CD4-positive, alpha-beta T cell (primary cell): ENCODE results near the gene FBLN5. TPM values are rescaled to one million over a fixed set of nuclear protein-coding genes. Genes with fewer than 3 reads are reported as not detected.

Source experiments
- ATAC-seq: fragments of 200-7000 bp; cut with Tn5 transposase; one replicate; pipeline ENCODE4 v1.10.0; 2022; ENCODE audit warnings: mild to moderate bottlenecking; ENCODE audit not compliant: poor library complexity
- CTCF ChIA-PET: fragments of 350-600 bp; sonication (Branson Sonifier 250); formaldehyde crosslinking; loops from one replicate; lab custom pipeline; 2021; ENCODE audit warnings: antibody characterized with exemption, inconsistent platforms; lab: Charles Lee
- POLR2A ChIA-PET: fragments of 350-600 bp; sonication (Branson Sonifier 250); formaldehyde crosslinking; loops from one replicate; lab custom pipeline; 2021; ENCODE audit warnings: antibody characterized with exemption, inconsistent platforms; lab: Charles Lee
- DNase-seq, 14 experiments: peaks; one replicate each; pipeline ENCODE4 v3.0.0-alpha.2; 2013 to 2020; ENCODE audit warnings: mixed read lengths in 2 of 14
- H3K27ac ChIP-seq, 2 donors: one replicate each; pipeline versions ENCODE4 v1.5.1 to v1.7.0; 2013; ENCODE audit warnings: low read length in 2 of 2, low read depth in 1 of 2, mild to moderate bottlenecking in 1 of 2
- H3K27me3 ChIP-seq, 2 experiments: 1 replicate in 1 of 2; 2 replicates in 1 of 2; pipeline versions ENCODE4 v1.6.1 to v1.7.0; 2013; ENCODE audit warnings: low read length in 2 of 2, control low read depth in 1 of 2, mild to moderate bottlenecking in 1 of 2, moderate library complexity in 1 of 2; ENCODE audit not compliant: insufficient read depth in 2 of 2, control insufficient read depth in 1 of 2
- H3K36me3 ChIP-seq: one replicate; pipeline ENCODE4 v1.6.1; 2013; ENCODE audit warnings: low read length, control low read depth; ENCODE audit not compliant: insufficient read depth
- H3K4me1 ChIP-seq: one replicate; pipeline ENCODE4 v1.6.1; 2013; ENCODE audit warnings: low read length, control low read depth; ENCODE audit not compliant: insufficient read depth
- H3K4me3 ChIP-seq: one replicate; pipeline ENCODE4 v1.5.1; 2013; ENCODE audit warnings: mild to moderate bottlenecking, low read length, moderate library complexity
- H3K9me3 ChIP-seq, 2 experiments: 1 replicate in 1 of 2; 2 replicates in 1 of 2; pipeline versions ENCODE4 v1.6.1 to v1.7.0; 2013; ENCODE audit warnings: low read length in 2 of 2, mild to moderate bottlenecking in 2 of 2, control low read depth in 1 of 2, moderate library complexity in 1 of 2; ENCODE audit not compliant: control insufficient read depth in 1 of 2, insufficient read depth in 1 of 2
- H3K27ac Mint-ChIP-seq: one replicate; pipeline ENCODE4 v1.8.0; 2020; ENCODE audit warnings: mixed read lengths
- H3K27me3 Mint-ChIP-seq: one replicate; pipeline ENCODE4 v1.8.0; 2021; ENCODE audit warnings: mixed read lengths
- H3K36me3 Mint-ChIP-seq: one replicate; pipeline ENCODE4 v1.8.0; 2021; ENCODE audit warnings: low read depth, mixed read lengths
- H3K4me1 Mint-ChIP-seq: one replicate; pipeline ENCODE4 v1.8.0; 2021; ENCODE audit warnings: low read depth, mixed read lengths
- H3K4me3 Mint-ChIP-seq: one replicate; pipeline ENCODE4 v1.8.0; 2020; ENCODE audit warnings: mild to moderate bottlenecking, mixed read lengths
- H3K9me3 Mint-ChIP-seq: one replicate; pipeline ENCODE4 v1.8.0; 2020; ENCODE audit warnings: mixed read lengths
- CTCF ChIP-seq: fragments of 200-600 bp; IDR thresholded peaks from one replicate; pipeline ENCODE4 v1.8.0; 2022; ENCODE audit warnings: antibody characterized with exemption, mild to moderate bottlenecking
- intact Hi-C, 2 experiments: fragments of 100-400 bp; cut with DNase I in 1 of 2; cut with micrococcal nuclease in 1 of 2; formaldehyde crosslinking; loops; one replicate each; pipeline versions ENCODE4 v1.15.1 to v1.9.0; 2023 to 2025; cut with DNase I, micrococcal nuclease
- total RNA-seq, 174 experiments: library from RNA in 2 of 174; stranded (reverse) in 2 of 174; gene quantifications; one replicate each; pipeline ENCODE4 v1.2.3 and lab custom pipeline; 2021 to 2026

Gene FBLN5
- total RNA-seq, 2 experiments from 2014 or later, result 1.2 to 1.5 TPM

- intact Hi-C loops, result no loop called here
- Histone ChIP-seq H3K27me3 (peaks cover 0 to 2% of the 10 kb centered on the region in 2 experiments), H3K4me1 (no peaks in the 10 kb centered on the region), H3K36me3 (no peaks in the 10 kb centered on the region), H3K4me3 (no peak overlapping the region), H3K27ac (no peak overlapping the region), H3K9me3 (no peaks in the 10 kb centered on the region)
- ATAC-seq (no peak), DNase-seq (no peak)
- peaks cover 7% of the 10 kb centered on the region for H3K27me3 Mint-ChIP-seq
- peaks cover 3% of the 10 kb centered on the region for H3K4me1 Mint-ChIP-seq
- H3K4me3 Mint-ChIP-seq, result no peak overlapping the region
- H3K27ac Mint-ChIP-seq, result no peak overlapping the region
- TF ChIP-seq CTCF, result no peak
- H3K9me3 Mint-ChIP-seq, result no peaks in the 10 kb centered on the region
- ChIA-PET POLR2A (no interaction called here), CTCF (no interaction called here)
- H3K36me3 Mint-ChIP-seq, result no peaks in the 10 kb centered on the region
Observed at GRCh38 chr14:91953170-91953985, 5.9 kb upstream of the FBLN5 start.

DNA sequence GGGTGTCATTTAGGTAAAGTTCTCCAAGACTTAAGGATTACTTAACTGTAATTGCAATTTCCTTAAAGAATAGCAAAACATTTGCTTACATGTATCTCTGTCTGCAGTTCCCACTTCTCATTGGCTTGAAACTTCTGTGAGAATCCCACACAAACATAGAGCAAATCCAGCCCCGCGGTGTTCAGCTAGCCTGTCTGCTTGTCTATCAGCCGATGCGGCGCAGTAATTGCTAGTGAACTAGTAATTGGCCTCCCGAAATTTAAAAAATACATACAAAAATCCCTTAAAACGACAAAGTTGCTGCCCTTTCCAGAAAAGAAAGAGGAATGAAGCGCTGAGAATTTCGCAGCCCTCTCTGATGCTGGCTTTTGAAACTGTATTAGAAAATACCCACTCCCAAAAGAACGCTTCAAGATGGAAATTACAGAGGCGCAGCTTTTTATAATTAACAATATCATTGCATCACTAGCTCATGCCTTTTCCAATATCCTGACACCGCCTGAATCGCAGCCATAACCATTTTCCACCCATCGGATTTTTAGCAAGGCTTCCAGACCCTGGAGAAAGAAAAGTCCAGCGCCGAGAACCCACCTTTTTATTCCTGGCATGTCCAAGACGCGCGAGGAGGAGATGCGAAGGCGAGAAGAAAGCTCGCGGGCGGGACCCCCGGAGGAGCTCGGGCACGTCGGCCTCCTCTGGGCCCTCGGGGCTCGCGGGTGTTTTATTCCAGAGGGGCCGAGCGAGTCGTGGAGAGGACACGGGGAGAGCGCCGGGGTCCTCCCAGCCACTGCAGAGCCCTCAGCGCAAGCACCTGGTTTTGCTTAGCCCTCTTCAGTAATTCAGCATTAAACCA lies 646 bp downstream of the FBLN5 start:
- peak overlapping the region; percentile 54 for H3K4me3 ChIP-seq
- peaks cover 22 to 23% of the 10 kb centered on the region in 2 experiments for H3K27me3 ChIP-seq
- H3K9me3 ChIP-seq, result no peaks in the 10 kb centered on the region
- H3K4me1 Mint-ChIP-seq, result peaks cover 17% of the 10 kb centered on the region
- H3K27ac ChIP-seq, result no peak overlapping the region
- H3K27me3 Mint-ChIP-seq, result peaks cover 48% of the 10 kb centered on the region
- H3K36me3 ChIP-seq, result no peaks in the 10 kb centered on the region
- DNase-seq, result peak in 1 of 14 experiments; percentile 8
- no peak overlapping the region for H3K27ac Mint-ChIP-seq
- intact Hi-C loops, result no loop called here
- no peaks in the 10 kb centered on the region for H3K36me3 Mint-ChIP-seq
- CTCF ChIA-PET, result no interaction called here
- H3K4me1 ChIP-seq, result peaks cover 10% of the 10 kb centered on the region
- no peaks in the 10 kb centered on the region for H3K9me3 Mint-ChIP-seq
- peak overlapping the region; percentile 83 for H3K4me3 Mint-ChIP-seq
- POLR2A ChIA-PET, result no interaction called here
- no peak for TF ChIP-seq CTCF
- ATAC-seq, result peak; percentile 29

DNA sequence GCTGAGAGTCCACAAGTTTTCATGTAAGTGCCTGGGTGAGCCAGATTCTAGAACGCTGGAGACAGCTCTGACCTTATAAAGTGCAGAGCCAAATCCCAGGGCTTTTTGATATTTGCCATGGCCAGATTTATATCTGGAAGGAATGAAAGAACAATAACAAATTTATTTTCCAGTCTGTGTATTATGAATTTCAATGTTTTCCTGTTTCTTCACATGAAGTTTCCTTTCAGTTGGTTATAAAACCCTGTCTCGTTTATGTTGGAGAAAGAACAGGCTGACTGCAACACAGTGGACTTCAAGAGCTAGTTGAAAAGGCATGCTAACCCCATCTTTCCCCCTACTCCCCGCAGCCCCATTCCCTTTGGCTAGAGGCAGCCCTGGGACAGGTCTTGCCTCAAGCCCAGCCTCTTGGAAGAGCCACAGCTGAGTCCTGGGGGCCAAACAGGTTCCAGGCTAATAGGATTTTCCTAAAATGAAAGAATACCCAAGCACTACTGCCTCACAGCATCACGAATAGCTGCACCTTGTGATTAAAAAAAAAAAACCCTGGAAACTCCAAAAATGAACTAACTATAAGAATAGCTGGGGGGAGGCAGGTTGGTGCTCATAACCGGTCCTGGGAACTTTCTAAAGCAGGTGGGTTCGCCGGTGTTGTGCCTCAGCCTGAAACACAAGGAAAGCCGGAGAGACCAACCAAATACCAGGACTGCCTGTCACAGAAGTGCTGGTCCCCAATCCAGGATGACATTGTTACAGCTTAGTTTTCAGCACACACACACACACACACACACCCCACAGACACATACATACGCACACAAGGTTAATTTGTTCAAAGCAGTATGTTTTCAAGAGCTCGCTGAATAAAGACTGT lies 1.5 kb downstream of the FBLN5 start:
- H3K27me3 Mint-ChIP-seq, result peaks cover 50% of the 10 kb centered on the region
- POLR2A ChIA-PET, result no interaction called here
- H3K4me3 Mint-ChIP-seq, result no peak overlapping the region

More for the DNA sequence above, 1.5 kb downstream of the FBLN5 start:
- intact Hi-C loops, result no loop called here
- peaks cover 10% of the 10 kb centered on the region for H3K4me1 ChIP-seq
- CTCF ChIA-PET, result no interaction called here
- no peak for DNase-seq
- H3K27ac ChIP-seq, result no peak overlapping the region
- H3K27ac Mint-ChIP-seq, result no peak overlapping the region
- H3K36me3 Mint-ChIP-seq, result no peaks in the 10 kb centered on the region
- peaks cover 22 to 23% of the 10 kb centered on the region in 2 experiments for H3K27me3 ChIP-seq
- H3K4me1 Mint-ChIP-seq, result peaks cover 17% of the 10 kb centered on the region
- no peaks in the 10 kb centered on the region for H3K9me3 Mint-ChIP-seq
- no peak for ATAC-seq
- H3K36me3 ChIP-seq, result no peaks in the 10 kb centered on the region
- H3K9me3 ChIP-seq, result no peaks in the 10 kb centered on the region
- TF ChIP-seq CTCF, result no peak
- no peak overlapping the region for H3K4me3 ChIP-seq
